ENCODE results near the gene SMIM35.

- TF ChIP-seq POLR2A (IDR thresholded peaks at IDR 0.05) (no peak), EP300 (IDR thresholded peaks at IDR 0.05) (no peak)
- TF ChIP-seq, protein P1, sequence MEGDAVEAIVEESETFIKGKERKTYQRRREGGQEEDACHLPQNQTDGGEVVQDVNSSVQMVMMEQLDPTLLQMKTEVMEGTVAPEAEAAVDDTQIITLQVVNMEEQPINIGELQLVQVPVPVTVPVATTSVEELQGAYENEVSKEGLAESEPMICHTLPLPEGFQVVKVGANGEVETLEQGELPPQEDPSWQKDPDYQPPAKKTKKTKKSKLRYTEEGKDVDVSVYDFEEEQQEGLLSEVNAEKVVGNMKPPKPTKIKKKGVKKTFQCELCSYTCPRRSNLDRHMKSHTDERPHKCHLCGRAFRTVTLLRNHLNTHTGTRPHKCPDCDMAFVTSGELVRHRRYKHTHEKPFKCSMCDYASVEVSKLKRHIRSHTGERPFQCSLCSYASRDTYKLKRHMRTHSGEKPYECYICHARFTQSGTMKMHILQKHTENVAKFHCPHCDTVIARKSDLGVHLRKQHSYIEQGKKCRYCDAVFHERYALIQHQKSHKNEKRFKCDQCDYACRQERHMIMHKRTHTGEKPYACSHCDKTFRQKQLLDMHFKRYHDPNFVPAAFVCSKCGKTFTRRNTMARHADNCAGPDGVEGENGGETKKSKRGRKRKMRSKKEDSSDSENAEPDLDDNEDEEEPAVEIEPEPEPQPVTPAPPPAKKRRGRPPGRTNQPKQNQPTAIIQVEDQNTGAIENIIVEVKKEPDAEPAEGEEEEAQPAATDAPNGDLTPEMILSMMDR (IDR thresholded peaks at IDR 0.05), result no peak
Observed at GRCh38 chr11:117998664-117999353, 88.0 kb downstream of the SMIM35 start.
